ENCODE data around the gene PFN1. TPM values are rescaled to one million over a fixed set of nuclear protein-coding genes. Genes with fewer than 3 reads are reported as not detected.

The PFN1 gene
- total RNA-seq, 1 donor from 2014 or later, result 450 TPM

GRCh38 chr17:4945176-4945943 lies 3.0 kb downstream of the PFN1 start:
- DNase-seq (ENCODE audit: low read depth in 2 of 2), result peak in 1 of 2 donors; percentile 85

- DNase-seq (ENCODE audit: low read depth in 2 of 2), result no peak
Measured at GRCh38 chr17:4944554-4945175, 3.7 kb downstream of the PFN1 start.

- no peak for DNase-seq (ENCODE audit: low read depth in 2 of 2)
Measured at GRCh38 chr17:4944163-4944553, 4.2 kb downstream of the PFN1 start.

- no peak for DNase-seq (ENCODE audit: low read depth in 2 of 2)
Measured at GRCh38 chr17:4942760-4943508, 5.4 kb downstream of the PFN1 start.

GRCh38 chr17:4941319-4941610 lies 7.1 kb downstream of the PFN1 start:
- DNase-seq (ENCODE audit: low read depth in 2 of 2), result no peak

GRCh38 chr17:4940555-4941318 lies 7.6 kb downstream of the PFN1 start:
- DNase-seq (ENCODE audit: low read depth in 2 of 2), result no peak

- DNase-seq (ENCODE audit: low read depth in 2 of 2), result peak; percentile 100
Measured at GRCh38 chr17:4939796-4940554, 8.4 kb downstream of the PFN1 start, which contains the start of the genes RNF167 and SLC25A11. Gene RNF167 (plus strand): TSS chr17:4940268. CDS start chr17:4940910, 642 bp downstream. Gene SLC25A11 (minus strand): TSS chr17:4940046. CDS start chr17:4939910, 136 bp downstream.

GRCh38 chr17:4939546-4939795 lies 8.9 kb downstream of the PFN1 start:
- DNase-seq (ENCODE audit: low read depth in 2 of 2), result no peak

- DNase-seq (ENCODE audit: low read depth in 2 of 2), result peak in 1 of 2 donors; percentile 23
Measured at GRCh38 chr17:4938688-4939545, 9.4 kb downstream of the PFN1 start.

GRCh38 chr17:4938069-4938491 lies 10.2 kb downstream of the PFN1 start:
- no peak for DNase-seq (ENCODE audit: low read depth in 2 of 2)

- DNase-seq (ENCODE audit: low read depth in 2 of 2), result no peak
Measured at GRCh38 chr17:4937553-4937952, 10.8 kb downstream of the PFN1 start.

GRCh38 chr17:4936436-4936835 lies 11.9 kb downstream of the PFN1 start:
- no peak for DNase-seq (ENCODE audit: low read depth in 2 of 2)

GRCh38 chr17:4935650-4936049 lies 12.7 kb downstream of the PFN1 start:
- no peak for DNase-seq (ENCODE audit: low read depth in 2 of 2)

GRCh38 chr17:4934173-4934979 lies 14.0 kb downstream of the PFN1 start:
- DNase-seq (ENCODE audit: low read depth in 2 of 2), result peak in 1 of 2 donors; percentile 36

GRCh38 chr17:4933646-4934045 lies 14.7 kb downstream of the PFN1 start:
- DNase-seq (ENCODE audit: low read depth in 2 of 2), result no peak

- no peak for DNase-seq (ENCODE audit: low read depth in 2 of 2)
Measured at GRCh38 chr17:4932756-4933155, 15.6 kb downstream of the PFN1 start.

GRCh38 chr17:4931963-4932362 lies 16.4 kb downstream of the PFN1 start, which contains the start of gene GP1BA:
Gene GP1BA (plus strand): TSS chr17:4932277. CDS start chr17:4932605, 328 bp downstream.
- DNase-seq (ENCODE audit: low read depth in 2 of 2), result no peak

- no peak for DNase-seq (ENCODE audit: low read depth in 2 of 2)
Measured at GRCh38 chr17:4928881-4929280, 19.4 kb downstream of the PFN1 start.
